H1 (cell line): Measurements from ENCODE around the gene TTC21A. TPM values are rescaled to one million over a fixed set of nuclear protein-coding genes. Genes with fewer than 3 reads are reported as not detected.
A peak's percentile ranks its signal among the peaks of the same experiment; 100 is the strongest.

Experiments used
- CTCF ChIA-PET: fragments of 300-600 bp; sonication (Branson Sonifier 250); formaldehyde crosslinking; loops from one replicate; lab custom pipeline; 2021; ENCODE audit not compliant: partially characterized antibody; lab: Charles Lee
- POLR2A ChIA-PET: fragments of 300-600 bp; sonication (Branson Sonifier 250); formaldehyde crosslinking; loops from one replicate; lab custom pipeline; 2021; ENCODE audit warnings: inconsistent platforms; ENCODE audit not compliant: partially characterized antibody; lab: Charles Lee
- DNase-seq, 2 experiments: peaks; one replicate each; pipeline versions ENCODE4 v3.0.0 to v3.0.0-alpha.2; 2010 to 2022; ENCODE audit warnings: low spot score in 2 of 2, low read depth in 1 of 2, mixed read lengths in 1 of 2
- FAIRE-seq: peaks from 2 replicates; lab custom pipeline; 2011; peaks lifted over from hg19 to GRCh38; lab: Jason Lieb, UNC
- H2AFZ ChIP-seq: 2 replicates; pipeline ENCODE4 v1.8.1; 2012; ENCODE audit warnings: low read length, inconsistent platforms
- H2AK5ac ChIP-seq: 2 replicates; pipeline ENCODE4 v1.6.1; 2013; ENCODE audit warnings: low read depth, low read length
- H2BK120ac ChIP-seq: replicated peaks from 2 replicates; pipeline ENCODE3; 2013; ENCODE audit warnings: low read depth, low read length, inconsistent platforms
- H2BK12ac ChIP-seq: 2 replicates; pipeline ENCODE4 v1.6.1; 2013; ENCODE audit warnings: low read depth, low read length
- H2BK15ac ChIP-seq: 2 replicates; pipeline ENCODE4 v1.6.1; 2013; ENCODE audit warnings: low read length
- H2BK20ac ChIP-seq: 2 replicates; pipeline ENCODE4 v1.6.1; 2013; ENCODE audit warnings: low read length
- H2BK5ac ChIP-seq: 2 replicates; pipeline ENCODE4 v1.6.1; 2013; ENCODE audit warnings: low read depth, low read length
- H3K14ac ChIP-seq: 2 replicates; pipeline ENCODE4 v1.6.1; 2013; ENCODE audit warnings: inconsistent platforms; ENCODE audit not compliant: insufficient read length
- H3K18ac ChIP-seq: 2 replicates; pipeline ENCODE4 v1.6.1; 2013; ENCODE audit warnings: low read length; ENCODE audit errors: extremely low read depth
- H3K23ac ChIP-seq: 2 replicates; pipeline ENCODE4 v1.6.1; 2013; ENCODE audit warnings: inconsistent platforms; ENCODE audit not compliant: insufficient read length
- H3K23me2 ChIP-seq: 2 replicates; pipeline ENCODE4 v1.6.1; 2013; ENCODE audit warnings: low read depth, low read length
- H3K27ac ChIP-seq: 2 replicates; pipeline ENCODE4 v1.6.1; 2011; ENCODE audit warnings: low read depth, low read length, inconsistent platforms
- H3K27me3 ChIP-seq, 4 experiments: replicated peaks in 1 of 4; 1 replicate in 1 of 4; 2 replicates in 3 of 4; pipeline versions ENCODE4 v1.6.1 to v1.8.1; 2011 to 2013; ENCODE audit warnings: low read length in 3 of 4, mild to moderate bottlenecking in 3 of 4, inconsistent platforms in 2 of 4, mixed read lengths in 2 of 4, moderate library complexity in 1 of 4; ENCODE audit not compliant: control insufficient read depth in 3 of 4, insufficient read depth in 3 of 4; ENCODE audit errors: extremely low read depth in 1 of 4
- H3K36me3 ChIP-seq, 4 experiments: 2 replicates each; pipeline versions ENCODE4 v1.6.1 to v1.8.1; 2011 to 2013; ENCODE audit warnings: mild to moderate bottlenecking in 4 of 4, low read length in 3 of 4, moderate library complexity in 2 of 4, control low read depth in 1 of 4, inconsistent platforms in 1 of 4; ENCODE audit not compliant: insufficient read depth in 4 of 4, control insufficient read depth in 2 of 4
- H3K4ac ChIP-seq: replicated peaks from 2 replicates; pipeline ENCODE3; 2013; ENCODE audit warnings: low read length, low read depth, mixed read lengths, inconsistent platforms; ENCODE audit not compliant: insufficient read length
- H3K4me1 ChIP-seq, 4 experiments: replicated peaks in 1 of 4; 1 replicate in 1 of 4; 2 replicates in 3 of 4; pipeline versions ENCODE4 v1.6.1 to v1.8.1; 2011 to 2013; ENCODE audit warnings: low read length in 3 of 4, inconsistent platforms in 2 of 4, mixed read lengths in 1 of 4; ENCODE audit not compliant: insufficient read depth in 4 of 4, control insufficient read depth in 3 of 4
- H3K4me2 ChIP-seq, 2 experiments: 2 replicates each; pipeline versions ENCODE4 v1.6.1 to v1.8.1; 2011 to 2013; ENCODE audit warnings: low read depth in 2 of 2, low read length in 2 of 2, control low read depth in 1 of 2, inconsistent platforms in 1 of 2, mild to moderate bottlenecking in 1 of 2; ENCODE audit not compliant: insufficient read depth in 1 of 2
- H3K4me3 ChIP-seq, 4 experiments: fragments of 200-600, 300-600 bp in 1 of 4; sonication (generic), shearing (Covaris generic), sonication (Bioruptor Twin) in 1 of 4; 2 replicates each; pipeline versions ENCODE4 v1.5.1 to v1.8.1; 2011 to 2016; ENCODE audit warnings: low read length in 4 of 4, low read depth in 3 of 4, control low read depth in 2 of 4, inconsistent platforms in 2 of 4, mild to moderate bottlenecking in 2 of 4, mixed read lengths in 1 of 4, moderate library complexity in 1 of 4; ENCODE audit not compliant: insufficient read depth in 2 of 4; ENCODE audit errors: extremely low read depth in 1 of 4
- H3K56ac ChIP-seq: replicated peaks from 2 replicates; pipeline ENCODE3; 2013; ENCODE audit warnings: low read depth, mild to moderate bottlenecking, mixed read lengths, low read length, inconsistent platforms; ENCODE audit not compliant: insufficient read length
- H3K79me1 ChIP-seq: 2 replicates; pipeline ENCODE4 v1.6.1; 2013; ENCODE audit warnings: low read depth, low read length, control low read depth
- H3K79me2 ChIP-seq, 2 experiments: 2 replicates each; pipeline versions ENCODE4 v1.6.1 to v1.8.1; 2012 to 2013; ENCODE audit warnings: low read length in 2 of 2, mild to moderate bottlenecking in 2 of 2, inconsistent platforms in 1 of 2; ENCODE audit not compliant: insufficient read depth in 2 of 2, control insufficient read depth in 1 of 2
- H3K9ac ChIP-seq, 4 experiments: replicated peaks in 1 of 4; 1 replicate in 1 of 4; 2 replicates in 3 of 4; pipeline versions ENCODE4 v1.6.1 to v1.8.1; 2011 to 2013; ENCODE audit warnings: low read depth in 3 of 4, low read length in 3 of 4, control low read depth in 2 of 4, mild to moderate bottlenecking in 2 of 4, moderate library complexity in 2 of 4, inconsistent platforms in 1 of 4; ENCODE audit errors: extremely low read depth in 1 of 4
- H3K9me3 ChIP-seq, 2 experiments: 2 replicates each; pipeline versions ENCODE4 v1.6.1 to v1.8.1; 2012 to 2013; ENCODE audit warnings: mild to moderate bottlenecking in 2 of 2, moderate library complexity in 2 of 2, control low read depth in 1 of 2, inconsistent platforms in 1 of 2, low read depth in 1 of 2, low read length in 1 of 2, mixed read lengths in 1 of 2; ENCODE audit not compliant: insufficient read depth in 2 of 2
- H4K20me1 ChIP-seq, 2 experiments: replicated peaks in 1 of 2; 2 replicates each; pipeline versions ENCODE3 to v1.8.1; 2011 to 2013; ENCODE audit warnings: inconsistent platforms in 2 of 2, low read length in 2 of 2, mild to moderate bottlenecking in 1 of 2; ENCODE audit not compliant: insufficient read depth in 2 of 2, control insufficient read depth in 1 of 2
- H4K5ac ChIP-seq: 2 replicates; pipeline ENCODE4 v1.6.1; 2013; ENCODE audit warnings: low read length, low read depth, mixed read lengths, inconsistent platforms; ENCODE audit not compliant: insufficient read length
- H4K8ac ChIP-seq: 2 replicates; pipeline ENCODE4 v1.8.0; 2013; ENCODE audit warnings: mild to moderate bottlenecking, moderate library complexity, low read length, inconsistent platforms; ENCODE audit not compliant: insufficient read depth; ENCODE audit errors: extremely low read depth
- H4K91ac ChIP-seq: replicated peaks from 2 replicates; pipeline ENCODE3; 2013; ENCODE audit warnings: low read length, mixed read lengths, inconsistent platforms; ENCODE audit not compliant: insufficient read length
- CBX8 ChIP-seq: fragments of 300-800, 300-1000 bp; sonication (generic); IDR thresholded peaks from 2 replicates; pipeline ENCODE4 v1.7.1; 2016; ENCODE audit warnings: low read depth, low read length, borderline replicate concordance
- CREB1 ChIP-seq: IDR thresholded peaks from 2 replicates; pipeline ENCODE4 v1.6.1; 2012; ENCODE audit warnings: inconsistent platforms
- GABPA ChIP-seq: IDR thresholded peaks from 2 replicates; pipeline ENCODE4 v1.6.1; 2011; ENCODE audit warnings: mild to moderate bottlenecking, low read length, moderate library complexity, borderline replicate concordance; ENCODE audit not compliant: insufficient read depth
- SIX5 ChIP-seq: IDR thresholded peaks from 2 replicates; pipeline ENCODE4 v1.6.1; 2011; ENCODE audit warnings: mild to moderate bottlenecking, low read depth, low read length
- SP2 ChIP-seq: IDR thresholded peaks from 2 replicates; pipeline ENCODE4 v1.6.1; 2012; ENCODE audit warnings: mild to moderate bottlenecking, low read length, inconsistent platforms
- SUZ12 ChIP-seq: fragments of 200-600 bp; sonication (generic); IDR thresholded peaks from 2 replicates; pipeline ENCODE4 v1.6.1; 2012; ENCODE audit warnings: mild to moderate bottlenecking, inconsistent platforms, low read length, moderate library complexity, mixed read lengths
- ZNF274 ChIP-seq: IDR thresholded peaks from 2 replicates; pipeline ENCODE4 v1.7.0; 2012; ENCODE audit warnings: low read length, borderline replicate concordance; ENCODE audit errors: extremely low read depth
- WGBS, 2 experiments: shearing (Covaris generic) in 1 of 2; methylation state at CpG; one replicate each; pipeline versions ENCODE4 v1.1.6 to v1.1.7; 2013 to 2015; ENCODE audit warnings: low lambda C conversion rate in 2 of 2, mixed read lengths in 2 of 2, inconsistent platforms in 1 of 2, low coverage in 1 of 2, missing lambda C conversion rate in 1 of 2; ENCODE audit not compliant: insufficient replicate concordance in 2 of 2, insufficient coverage in 1 of 2, insufficient read length in 1 of 2; ENCODE audit errors: extremely low coverage in 1 of 2, missing lambda C conversion rate in 1 of 2; 5-methylcytosine and 5-hydroxymethylcytosine counted together
- polyA plus RNA-seq, 7 experiments: library from polyadenylated mRNA; depleted of rRNA in 3 of 7; stranded (reverse) in 5 of 7; unstranded in 2 of 7; fragments of >200 nt in 5 of 7; fragments of 200-250 nt in 2 of 7; gene quantifications; 1 replicate in 5 of 7; 2 replicates in 1 of 7; 4 replicates in 1 of 7; pipeline versions ENCODE4 v1.2.1 to v1.2.3, GENCODE V29; 2011 to 2013; ENCODE audit warnings: missing spikeins in 2 of 7, mixed read lengths in 2 of 7
- total RNA-seq: library from RNA; stranded (reverse); fragmentation: NEBNext Ultra II Directional; extraction: Animal tissue kit (Norgen Biotek cat#: 25700); gene quantifications from 2 replicates; pipeline ENCODE4 v1.2.1, GENCODE V29; 2021
- TF ChIP-seq, protein P1 (sequence below): IDR thresholded peaks from 2 replicates; pipeline ENCODE4 v1.6.1; 2012; ENCODE audit warnings: inconsistent platforms

Gene TTC21A
- total and polyA plus RNA-seq, 2 of the 8 experiments (the other 6 are each of a cell fraction or from before 2014, with no cell fraction given): 2.3 to 2.8 TPM

GRCh38 chr3:39148435-39149058, 41.1 kb downstream of the TTC21A start:
- FAIRE-seq: no peak
- Histone ChIP-seq H3K18ac (peak overlapping the region; percentile 68), H3K4me3 (no peak overlapping the region), H2AK5ac (peak overlapping the region; percentile 84; the same call in 1 of the 2 replicates), H4K20me1 (peaks cover 7 to 36% of the 10 kb centered on the region in 2 experiments), H3K23ac (no peak overlapping the region), H3K14ac (no peak overlapping the region), H2AFZ (no peak overlapping the region), H3K9me3 (no peaks in the 10 kb centered on the region), H3K4ac (no peak overlapping the region), H3K56ac (no peak overlapping the region), H3K9ac (0 out of 7 replicates have a peak overlapping the region, but pooled peaks of 1 of the 4 experiments have one; percentile 19), H4K5ac (no peak overlapping the region), H3K4me2 (peak overlapping the region in 1 of 2 experiments; percentile 9; a peak in 2 of 4 replicates), H2BK120ac (no peak overlapping the region), H3K4me1 (peaks cover 17 to 54% (median 36%) of the 10 kb centered on the region in 4 experiments), H2BK12ac (peak overlapping the region; percentile 56; the same call in 1 of the 2 replicates), H2BK20ac (no peak overlapping the region), H3K27ac (no peak overlapping the region), H2BK15ac (peak overlapping the region; percentile 65; the same call in 1 of the 2 replicates), H3K27me3 (no peaks in the 10 kb centered on the region), H3K23me2 (peaks cover 16% of the 10 kb centered on the region), H3K79me1 (peaks cover 16% of the 10 kb centered on the region; the same call in 1 of the 2 replicates), H2BK5ac (peak overlapping the region; percentile 96), H4K91ac (peak overlapping the region; percentile 20), H3K36me3 (peaks cover 6 to 27% (median 14%) of the 10 kb centered on the region in 4 experiments; a peak in 5 of 8 replicates), H4K8ac (0 out of 2 replicates have a peak overlapping the region, but pooled peaks have one; percentile 20), H3K79me2 (peaks cover 14 to 44% of the 10 kb centered on the region in 2 experiments)
- POLR2A ChIA-PET: no interaction called here
- CTCF ChIA-PET: interaction anchor here (0.6 kb wide), 1 partner anchor 15 kb away, joined by 3 read pairs; no protein-coding TSS in a partner anchor
- no peak for DNase-seq
- TF ChIP-seq GABPA: no peak
- TF ChIP-seq SUZ12: no peak
- no peak for TF ChIP-seq SIX5
- TF ChIP-seq CBX8: no peak
- TF ChIP-seq, protein P1, sequence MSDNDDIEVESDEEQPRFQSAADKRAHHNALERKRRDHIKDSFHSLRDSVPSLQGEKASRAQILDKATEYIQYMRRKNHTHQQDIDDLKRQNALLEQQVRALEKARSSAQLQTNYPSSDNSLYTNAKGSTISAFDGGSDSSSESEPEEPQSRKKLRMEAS: no peak; the same call in 1 of the 2 replicates
- TF ChIP-seq SP2: no peak
- no peak for TF ChIP-seq ZNF274
- no peak for TF ChIP-seq CREB1
- WGBS, 2 experiments: 77% methylated on average over 7 of the region's 9 CpGs; no CpG with 5 or more reads in 1 of the 2 experiments
